Measurements from ENCODE around the gene PIEZO2.
"Not testable (repeated sequence)": the region's sequence is repeated elsewhere in the genome, so short reads cannot be mapped to it uniquely, and the experiment has no call there.

Gene PIEZO2

GRCh38 chr18:10851824-10852319 lies 297.5 kb downstream of the PIEZO2 start:
- Mint-ChIP-seq H3K36me3 (ENCODE audit: low read depth) (no peaks in the 10 kb centered on the region), H3K9me3 (no peaks in the 10 kb centered on the region), H3K27me3 (ENCODE audit: low read depth, poor library complexity) (peaks cover 5% of the 10 kb centered on the region), H3K27ac (no peak overlapping the region), H3K4me1 (peaks cover 31% of the 10 kb centered on the region), H3K4me3 (no peak overlapping the region)
- no peak for DNase-seq
- TF ChIP-seq CTCF (IDR thresholded peaks at IDR 0.05), result peak; percentile 86

- Mint-ChIP-seq H3K4me3 (no peak overlapping the region), H3K36me3 (ENCODE audit: low read depth) (peaks cover 4% of the 10 kb centered on the region), H3K9me3 (peaks cover 7% of the 10 kb centered on the region), H3K4me1 (peaks cover 22% of the 10 kb centered on the region), H3K27me3 (ENCODE audit: low read depth, poor library complexity) (peaks cover 5% of the 10 kb centered on the region), H3K27ac (no peak overlapping the region)
- TF ChIP-seq CTCF (IDR thresholded peaks at IDR 0.05), result no peak
- DNase-seq, result no peak
Measured at GRCh38 chr18:10850840-10851239, 298.5 kb downstream of the PIEZO2 start.

- H3K4me3 Mint-ChIP-seq, result no peak overlapping the region
- H3K27ac Mint-ChIP-seq, result no peak overlapping the region
- peaks cover 4% of the 10 kb centered on the region for H3K36me3 Mint-ChIP-seq (ENCODE audit: low read depth)
- peaks cover 20% of the 10 kb centered on the region for H3K4me1 Mint-ChIP-seq
- no peak for TF ChIP-seq CTCF (IDR thresholded peaks at IDR 0.05)
- H3K27me3 Mint-ChIP-seq (ENCODE audit: low read depth, poor library complexity), result peaks cover 5% of the 10 kb centered on the region
- peaks cover 8% of the 10 kb centered on the region for H3K9me3 Mint-ChIP-seq
- DNase-seq, result no peak
Measured at GRCh38 chr18:10850216-10850615, 299.2 kb downstream of the PIEZO2 start.

- Mint-ChIP-seq H3K9me3 (peaks cover 8% of the 10 kb centered on the region), H3K27ac (no peak overlapping the region), H3K4me1 (peaks cover 17% of the 10 kb centered on the region), H3K27me3 (ENCODE audit: low read depth, poor library complexity) (peaks cover 5% of the 10 kb centered on the region), H3K36me3 (ENCODE audit: low read depth) (peaks cover 4% of the 10 kb centered on the region), H3K4me3 (no peak overlapping the region)
- DNase-seq, result no peak
- no peak for TF ChIP-seq CTCF (IDR thresholded peaks at IDR 0.05)
Measured at GRCh38 chr18:10847907-10848306, 301.5 kb downstream of the PIEZO2 start.

GRCh38 chr18:10847408-10847790 lies 302.0 kb downstream of the PIEZO2 start:
- peaks cover 7% of the 10 kb centered on the region for H3K27me3 Mint-ChIP-seq (ENCODE audit: low read depth, poor library complexity)
- no peak overlapping the region for H3K27ac Mint-ChIP-seq
- no peak for DNase-seq
- H3K36me3 Mint-ChIP-seq (ENCODE audit: low read depth), result peaks cover 4% of the 10 kb centered on the region
- no peak for TF ChIP-seq CTCF (IDR thresholded peaks at IDR 0.05)
- H3K4me3 Mint-ChIP-seq, result no peak overlapping the region
- peaks cover 14% of the 10 kb centered on the region for H3K4me1 Mint-ChIP-seq
- H3K9me3 Mint-ChIP-seq, result peaks cover 9% of the 10 kb centered on the region

- peaks cover 8% of the 10 kb centered on the region for H3K27me3 Mint-ChIP-seq (ENCODE audit: low read depth, poor library complexity)
- peaks cover 11% of the 10 kb centered on the region for H3K4me1 Mint-ChIP-seq
- H3K27ac Mint-ChIP-seq, result no peak overlapping the region
- no peak overlapping the region for H3K4me3 Mint-ChIP-seq
- H3K9me3 Mint-ChIP-seq, result peaks cover 11% of the 10 kb centered on the region
- no peak for TF ChIP-seq CTCF (IDR thresholded peaks at IDR 0.05)
- no peak for DNase-seq
- H3K36me3 Mint-ChIP-seq (ENCODE audit: low read depth), result peaks cover 4% of the 10 kb centered on the region
Measured at GRCh38 chr18:10846657-10847407, 302.5 kb downstream of the PIEZO2 start.

- Mint-ChIP-seq H3K9me3 (peaks cover 14% of the 10 kb centered on the region), H3K4me1 (peaks cover 12% of the 10 kb centered on the region)
- not testable (repeated sequence) for H3K27ac Mint-ChIP-seq; DNase-seq; H3K27me3 Mint-ChIP-seq (ENCODE audit: low read depth, poor library complexity); H3K36me3 Mint-ChIP-seq (ENCODE audit: low read depth); H3K4me3 Mint-ChIP-seq
Measured at GRCh38 chr18:10846035-10846434, 303.3 kb downstream of the PIEZO2 start.

All from nephron progenitor cell (in vitro differentiated cells).